Liver (tissue), 9 donors: ENCODE results near the gene HUS1B. TPM values are rescaled to one million over a fixed set of nuclear protein-coding genes. Genes with fewer than 3 reads are reported as not detected.
A peak's percentile ranks its signal among the peaks of the same experiment; 100 is the strongest.

Experiments used
- DNase-seq: peaks from one replicate; pipeline ENCODE4 v3.0.0-alpha.2; 2017; ENCODE audit warnings: low spot score
- H3K27ac ChIP-seq, 2 donors: one replicate each; pipeline ENCODE4 v1.7.0; 2013; ENCODE audit warnings: inconsistent platforms in 2 of 2, low read length in 2 of 2, control low read depth in 1 of 2, low read depth in 1 of 2, mild to moderate bottlenecking in 1 of 2
- H3K27me3 ChIP-seq, 4 donors: one replicate each; pipeline versions ENCODE4 v1.6.1 to v1.7.0; 2013; ENCODE audit warnings: low read length in 3 of 4, inconsistent platforms in 1 of 4, mild to moderate bottlenecking in 1 of 4, moderate library complexity in 1 of 4; ENCODE audit not compliant: control insufficient read depth in 4 of 4, insufficient read depth in 4 of 4
- H3K36me3 ChIP-seq, 4 donors: one replicate each; pipeline versions ENCODE4 v1.6.1 to v1.7.0; 2013; ENCODE audit warnings: low read length in 3 of 4, mild to moderate bottlenecking in 3 of 4, low read depth in 1 of 4, moderate library complexity in 1 of 4; ENCODE audit not compliant: control insufficient read depth in 4 of 4, insufficient read depth in 3 of 4
- H3K4me1 ChIP-seq, 4 donors: one replicate each; pipeline versions ENCODE4 v1.6.1 to v1.7.0; 2013; ENCODE audit warnings: low read length in 3 of 4, mild to moderate bottlenecking in 3 of 4, moderate library complexity in 1 of 4; ENCODE audit not compliant: control insufficient read depth in 4 of 4, insufficient read depth in 4 of 4
- H3K4me3 ChIP-seq, 3 donors: one replicate each; pipeline versions ENCODE4 v1.6.1 to v1.7.0; 2013; ENCODE audit warnings: low read length in 3 of 3, control low read depth in 1 of 3, low read depth in 1 of 3, mild to moderate bottlenecking in 1 of 3
- H3K9ac ChIP-seq, 2 donors: one replicate each; pipeline ENCODE4 v1.7.0; 2013; ENCODE audit warnings: low read length in 2 of 2, mild to moderate bottlenecking in 2 of 2, moderate library complexity in 2 of 2, control low read depth in 1 of 2, low read depth in 1 of 2
- H3K9me3 ChIP-seq, 4 donors: one replicate each; pipeline versions ENCODE4 v1.6.1 to v1.7.0; 2013; ENCODE audit warnings: low read length in 3 of 4; ENCODE audit not compliant: control insufficient read depth in 4 of 4
- CTCF ChIP-seq: fragments of 150-350 bp; IDR thresholded peaks from 2 replicates; pipeline ENCODE4 v1.5.1; 2017; ENCODE audit warnings: improper control_type of control experiment, low read depth, low read length; ENCODE audit not compliant: missing input control
- EGR1 ChIP-seq, 2 donors: IDR thresholded peaks; 2 replicates each; pipeline ENCODE4 v1.6.1; 2016 to 2018; ENCODE audit warnings: antibody characterized with exemption in 2 of 2, low read depth in 2 of 2
- FOXA1 ChIP-seq: IDR thresholded peaks from 2 replicates; pipeline ENCODE4 v1.6.1; 2016; ENCODE audit warnings: antibody characterized with exemption
- FOXA2 ChIP-seq: IDR thresholded peaks from 2 replicates; pipeline ENCODE4 v1.6.1; 2016; ENCODE audit warnings: antibody characterized with exemption
- GABPA ChIP-seq, 2 donors: IDR thresholded peaks in 1 of 2; conservative IDR thresholded peaks in 1 of 2; 2 replicates each; pipeline ENCODE4 v1.6.1; 2016; ENCODE audit warnings: antibody characterized with exemption in 2 of 2, mild to moderate bottlenecking in 1 of 2, moderate library complexity in 1 of 2
- HNF4A ChIP-seq, 2 donors: conservative IDR thresholded peaks; 2 replicates each; pipeline ENCODE4 v1.6.1; 2016; ENCODE audit warnings: antibody characterized with exemption in 2 of 2, mild to moderate bottlenecking in 2 of 2
- HNF4G ChIP-seq: IDR thresholded peaks from 2 replicates; pipeline ENCODE4 v1.6.1; 2016; ENCODE audit warnings: antibody characterized with exemption
- JUND ChIP-seq, 2 donors: IDR thresholded peaks; 2 replicates each; pipeline ENCODE4 v1.6.1; 2016; ENCODE audit warnings: antibody characterized with exemption in 2 of 2
- MAX ChIP-seq: IDR thresholded peaks from 2 replicates; pipeline ENCODE4 v1.6.1; 2016; ENCODE audit warnings: antibody characterized with exemption
- NR2F2 ChIP-seq: IDR thresholded peaks from 2 replicates; pipeline ENCODE4 v1.6.1; 2016; ENCODE audit warnings: antibody characterized with exemption
- RAD21 ChIP-seq, 2 donors: IDR thresholded peaks; 2 replicates each; pipeline ENCODE4 v1.6.1; 2016; ENCODE audit warnings: antibody characterized with exemption in 2 of 2, mild to moderate bottlenecking in 2 of 2
- REST ChIP-seq: IDR thresholded peaks from 2 replicates; pipeline ENCODE4 v1.6.1; 2016; ENCODE audit warnings: antibody characterized with exemption, mild to moderate bottlenecking
- RXRA ChIP-seq, 2 donors: IDR thresholded peaks; 2 replicates each; pipeline ENCODE4 v1.6.1; 2017 to 2018; ENCODE audit warnings: antibody characterized with exemption in 2 of 2, mild to moderate bottlenecking in 1 of 2
- SP1 ChIP-seq: IDR thresholded peaks from 2 replicates; pipeline ENCODE4 v1.6.1; 2018; ENCODE audit warnings: antibody characterized with exemption, mild to moderate bottlenecking
- YY1 ChIP-seq: IDR thresholded peaks from 2 replicates; pipeline ENCODE4 v1.6.1; 2016; ENCODE audit warnings: antibody characterized with exemption, mild to moderate bottlenecking
- WGBS: extraction: QIAGEN DNeasy Blood & Tissue Kit; methylation state at CpG from one replicate; pipeline ENCODE4 v1.1.7; 2013; 5-methylcytosine and 5-hydroxymethylcytosine counted together
- polyA plus RNA-seq, 2 donors: library from polyadenylated mRNA; stranded (reverse) in 1 of 2; unstranded in 1 of 2; fragments of 200-250 nt in 1 of 2; fragments of >200 nt in 1 of 2; fragmentation: Nextera tagmentation in 1 of 2; extraction: Ambion mirVana in 1 of 2; gene quantifications; one replicate each; pipeline versions ENCODE4 v1.2.1 to v1.2.3, GENCODE V29; 2013 to 2015
- total RNA-seq, 2 donors: library from RNA; depleted of rRNA; stranded (reverse); fragments of >200 nt; gene quantifications; one replicate each; pipeline ENCODE4 v1.2.3, GENCODE V29; 2014
- donor health status: healthy.
- donor health status: healthy.
- donor health status: healthy.
- donor health status: healthy.
- donor health status: healthy.

The HUS1B gene
- total and polyA plus RNA-seq, 4 donors: 0.07 to 1.3 (median 0.51) TPM; not detected in 1

GRCh38 chr6:692858-693722 lies 36.2 kb upstream of the HUS1B start, which contains the start of gene EXOC2:
Gene EXOC2 (minus strand): TSS chr6:693139. CDS start chr6:637818, 55,321 bp downstream.
- Histone ChIP-seq H3K4me1 (peaks cover 2 to 14% (median 7%) of the 10 kb centered on the region in 4 donors), H3K27ac (peak within 1 kb of the TSS; percentile 61 to 68), H3K36me3 (no peaks in the 10 kb centered on the region), H3K4me3 (peak within 1 kb of the TSS; percentile 93 to 96 (median 93)), H3K9ac (peak within 1 kb of the TSS; percentile 36 to 78), H3K27me3 (no peaks in the 10 kb centered on the region), H3K9me3 (no peaks in the 10 kb centered on the region)
- TF ChIP-seq GABPA (IDR thresholded peaks at IDR 0.05 in 1 of 2, conservative IDR thresholded peaks at IDR 0.05 in 1 of 2): peak; percentile 47 to 87
- no peak for TF ChIP-seq HNF4G
- no peak for TF ChIP-seq FOXA1
- TF ChIP-seq SP1: peak; percentile 29
- TF ChIP-seq NR2F2: no peak
- peak in 1 of 2 donors; percentile 46 for TF ChIP-seq RXRA (IDR thresholded peaks at IDR 0.05)
- peak in 1 of 2 donors; percentile 30 for TF ChIP-seq HNF4A (conservative IDR thresholded peaks at IDR 0.05)
- TF ChIP-seq CTCF: no peak
- TF ChIP-seq FOXA2: no peak
- peak; percentile 68 for TF ChIP-seq YY1
- TF ChIP-seq EGR1 (IDR thresholded peaks at IDR 0.05; ENCODE audit: low read depth in 2 of 2): no peak
- DNase-seq: peak; percentile 83
- WGBS: 1% methylated on average over 63 of the region's 63 CpGs

- H3K27me3 ChIP-seq: no peaks in the 10 kb centered on the region
- peak overlapping the region; percentile 93 to 96 (median 93) for H3K4me3 ChIP-seq
- H3K4me1 ChIP-seq: peaks cover 2 to 14% (median 7%) of the 10 kb centered on the region in 4 donors
- no peaks in the 10 kb centered on the region for H3K9me3 ChIP-seq
- peak; percentile 58 for DNase-seq
- no peak for TF ChIP-seq RXRA (IDR thresholded peaks at IDR 0.05)
- TF ChIP-seq REST: no peak
- TF ChIP-seq JUND (IDR thresholded peaks at IDR 0.05): no peak
- no peak for TF ChIP-seq RAD21 (IDR thresholded peaks at IDR 0.05)
- no peak for TF ChIP-seq FOXA1
- TF ChIP-seq HNF4A (conservative IDR thresholded peaks at IDR 0.05): no peak
- no peak for TF ChIP-seq MAX
- TF ChIP-seq FOXA2: no peak
- no peak for TF ChIP-seq HNF4G
- no peak for TF ChIP-seq CTCF
- peak overlapping the region; percentile 61 to 68 for H3K27ac ChIP-seq
- WGBS: under 1% methylated on average over 45 of the region's 45 CpGs
- peak overlapping the region; percentile 36 to 54 for H3K9ac ChIP-seq
- no peaks in the 10 kb centered on the region for H3K36me3 ChIP-seq
Observed at GRCh38 chr6:692356-692851, 35.5 kb upstream of the HUS1B start.
